Epithelial cell of esophagus (primary cell): Measurements from ENCODE around the gene YAF2.

Experiments
- DNase-seq: peaks from one replicate; pipeline ENCODE4 v3.0.0; 2010; ENCODE audit warnings: low read depth
- H3K4me3 ChIP-seq: 2 replicates; pipeline ENCODE4 v1.5.1; 2011; ENCODE audit warnings: mild to moderate bottlenecking, low read length, control low read depth
- TF ChIP-seq, protein P1 (sequence below): IDR thresholded peaks from 2 replicates; pipeline ENCODE4 v1.5.1; 2011; ENCODE audit warnings: low read depth, mild to moderate bottlenecking, low read length, control low read depth, inconsistent platforms; ENCODE audit not compliant: insufficient read depth; ENCODE audit errors: missing control alignments

YAF2 gene

DNA sequence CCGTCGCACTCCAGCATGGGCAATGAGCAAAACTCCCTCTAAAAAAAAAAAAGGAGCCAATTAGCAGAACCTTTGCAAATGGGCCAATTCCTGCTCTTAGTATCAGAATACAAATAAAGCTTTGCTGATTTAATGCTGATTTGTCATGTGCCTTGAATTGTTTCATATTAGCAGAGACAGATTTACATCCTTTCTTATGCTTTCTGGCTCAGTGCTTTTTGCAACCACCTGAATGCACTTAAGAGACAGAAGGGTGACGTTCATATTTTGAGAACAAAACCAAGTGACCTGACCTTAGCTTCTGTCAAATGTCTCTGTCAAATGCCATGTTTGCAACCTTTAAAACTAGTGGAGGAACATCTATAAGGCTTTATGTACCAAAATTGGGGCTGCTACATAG, 43.8 kb upstream of the YAF2 start:
- H3K4me3 ChIP-seq, result no peak overlapping the region
- DNase-seq, result no peak
- TF ChIP-seq, protein P1, sequence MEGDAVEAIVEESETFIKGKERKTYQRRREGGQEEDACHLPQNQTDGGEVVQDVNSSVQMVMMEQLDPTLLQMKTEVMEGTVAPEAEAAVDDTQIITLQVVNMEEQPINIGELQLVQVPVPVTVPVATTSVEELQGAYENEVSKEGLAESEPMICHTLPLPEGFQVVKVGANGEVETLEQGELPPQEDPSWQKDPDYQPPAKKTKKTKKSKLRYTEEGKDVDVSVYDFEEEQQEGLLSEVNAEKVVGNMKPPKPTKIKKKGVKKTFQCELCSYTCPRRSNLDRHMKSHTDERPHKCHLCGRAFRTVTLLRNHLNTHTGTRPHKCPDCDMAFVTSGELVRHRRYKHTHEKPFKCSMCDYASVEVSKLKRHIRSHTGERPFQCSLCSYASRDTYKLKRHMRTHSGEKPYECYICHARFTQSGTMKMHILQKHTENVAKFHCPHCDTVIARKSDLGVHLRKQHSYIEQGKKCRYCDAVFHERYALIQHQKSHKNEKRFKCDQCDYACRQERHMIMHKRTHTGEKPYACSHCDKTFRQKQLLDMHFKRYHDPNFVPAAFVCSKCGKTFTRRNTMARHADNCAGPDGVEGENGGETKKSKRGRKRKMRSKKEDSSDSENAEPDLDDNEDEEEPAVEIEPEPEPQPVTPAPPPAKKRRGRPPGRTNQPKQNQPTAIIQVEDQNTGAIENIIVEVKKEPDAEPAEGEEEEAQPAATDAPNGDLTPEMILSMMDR, result no peak

DNA sequence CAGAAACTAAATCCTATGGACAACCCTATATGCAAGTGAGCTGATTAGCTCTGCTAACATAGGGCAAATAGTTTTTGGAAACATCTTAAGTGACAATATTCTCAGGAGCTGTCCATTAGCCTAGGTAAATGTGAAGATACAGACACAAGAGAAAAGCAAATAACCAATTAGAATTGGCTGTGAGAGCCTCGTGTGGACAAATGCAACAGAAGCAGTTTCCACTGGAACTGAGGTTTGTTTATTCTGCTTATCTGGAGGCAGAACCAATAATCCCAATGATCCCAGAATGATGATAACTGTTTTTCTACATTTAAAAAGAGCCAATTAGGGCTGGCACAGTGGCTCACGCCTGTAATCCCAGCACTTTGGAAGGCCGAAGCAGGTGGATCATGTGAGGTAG, 43.2 kb upstream of the YAF2 start:
- no peak overlapping the region for H3K4me3 ChIP-seq
- no peak for DNase-seq
- TF ChIP-seq, protein P1, result no peak

DNA sequence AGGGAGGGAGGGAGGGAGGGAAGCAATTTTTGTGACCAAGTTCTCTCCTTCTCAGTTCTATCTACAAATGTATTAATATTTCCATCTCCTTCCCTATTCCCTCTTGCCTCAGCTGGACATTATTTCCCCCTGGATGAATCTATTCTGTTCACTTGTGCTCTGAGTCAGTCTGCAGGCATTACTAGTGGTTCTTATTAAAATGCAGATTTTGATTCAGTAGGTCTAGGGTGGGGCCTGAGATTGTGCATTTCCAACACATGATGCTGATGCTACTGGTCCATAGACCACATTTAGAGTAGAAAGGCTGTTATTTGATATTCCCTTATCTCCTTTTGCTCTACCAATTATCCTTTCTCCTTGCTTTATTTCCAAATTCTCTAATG, 40.1 kb upstream of the YAF2 start:
- no peak for DNase-seq
- TF ChIP-seq, protein P1, result no peak
- no peak overlapping the region for H3K4me3 ChIP-seq

DNA sequence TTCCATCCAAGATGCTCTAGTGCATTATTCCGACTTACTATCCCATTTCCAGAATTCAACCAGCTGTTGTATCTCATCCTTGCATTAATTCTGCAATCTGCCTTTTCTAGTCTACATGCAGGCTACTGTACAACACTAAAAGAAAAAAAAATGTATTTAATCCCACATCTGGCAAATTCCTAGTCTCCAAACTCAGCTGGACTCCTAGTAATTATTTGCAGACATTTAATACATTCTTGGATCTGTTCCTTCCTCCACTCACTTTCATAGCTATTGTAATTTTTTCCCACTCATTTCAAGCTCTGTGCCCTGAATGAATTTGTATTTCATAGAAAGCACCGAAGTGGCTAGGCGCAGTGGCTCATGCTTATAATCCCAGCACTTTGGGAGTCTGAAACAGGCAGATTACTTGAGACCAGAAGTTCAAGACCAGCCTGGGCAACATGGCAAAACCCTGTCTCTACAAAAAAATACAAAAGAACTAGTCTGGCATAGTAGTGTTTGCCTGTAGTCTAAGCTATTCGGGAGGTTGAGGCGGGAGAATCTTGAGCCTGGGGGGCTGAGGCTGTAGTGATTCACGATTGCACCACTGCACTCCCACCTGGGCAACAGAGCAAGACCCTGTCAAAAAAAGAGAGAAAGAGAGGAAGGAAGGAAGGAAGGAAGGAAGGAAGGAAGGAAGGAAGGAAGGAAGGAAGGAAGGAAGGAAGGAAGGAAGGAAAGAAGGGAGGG, 39.5 kb upstream of the YAF2 start:
- no peak for DNase-seq
- TF ChIP-seq, protein P1, result no peak
- H3K4me3 ChIP-seq, result no peak overlapping the region

DNA sequence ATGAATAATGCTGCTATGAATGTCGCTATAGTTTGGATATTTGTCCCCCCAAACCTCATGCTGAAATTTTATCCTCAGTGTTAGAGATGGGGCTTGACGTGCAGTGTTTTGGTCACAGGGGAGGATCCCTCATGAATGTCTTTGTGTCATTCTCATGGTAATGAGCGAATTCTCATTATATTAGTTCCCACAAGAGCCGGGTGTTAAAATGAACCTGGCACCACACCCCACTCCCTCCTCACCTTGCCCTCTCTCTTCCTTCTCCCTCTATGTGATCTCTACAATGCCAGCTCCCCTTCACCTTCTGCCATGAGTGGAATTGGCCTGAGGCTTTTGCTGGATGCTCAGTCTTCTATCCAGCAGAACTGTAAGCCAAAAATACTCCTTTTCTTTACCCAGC, 37.5 kb upstream of the YAF2 start:
- TF ChIP-seq, protein P1, result no peak
- DNase-seq, result no peak

DNA sequence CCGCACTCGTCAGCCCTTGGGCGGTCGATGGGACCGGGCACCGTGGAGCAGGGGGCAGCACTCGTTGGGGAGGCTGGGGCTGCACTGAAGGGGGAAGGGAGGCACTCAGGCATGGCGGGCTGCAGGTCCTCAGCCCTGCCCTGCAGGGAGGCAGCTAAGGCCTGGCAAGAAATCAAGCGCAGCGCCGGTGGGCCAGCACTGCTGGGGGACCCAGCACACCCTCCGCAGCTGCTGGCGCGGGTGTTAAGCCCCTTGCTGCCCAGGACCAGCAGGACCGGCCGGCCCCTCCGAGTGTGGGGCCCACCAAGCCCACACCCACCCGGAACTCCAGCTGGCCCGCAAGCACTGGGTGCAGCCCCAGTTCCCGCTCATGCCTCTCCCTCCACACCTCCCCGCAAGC, 35.7 kb upstream of the YAF2 start:
- no peak for DNase-seq
- TF ChIP-seq, protein P1, result no peak
- no peak overlapping the region for H3K4me3 ChIP-seq

More for the DNA sequence above, 37.5 kb upstream of the YAF2 start:
- no peak overlapping the region for H3K4me3 ChIP-seq

DNA sequence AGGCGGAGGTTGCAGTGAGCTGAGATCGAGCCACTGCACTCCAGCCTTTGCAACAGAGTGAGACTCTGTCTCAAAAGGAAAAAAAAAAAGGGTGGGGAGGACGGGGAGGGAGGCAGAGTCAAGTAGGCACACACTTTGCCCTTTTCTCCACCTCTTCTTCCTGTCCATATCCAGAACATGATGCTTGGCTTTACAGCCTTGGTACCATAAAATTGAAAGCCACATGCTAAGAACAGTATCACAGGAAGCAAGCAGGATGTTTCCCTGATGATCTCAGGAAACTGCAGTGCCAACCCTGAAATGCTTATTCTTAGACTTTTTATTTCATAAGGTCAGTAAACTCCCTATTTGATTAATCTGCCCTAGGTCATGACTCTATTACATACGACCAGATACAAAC, 32.5 kb upstream of the YAF2 start:
- DNase-seq, result no peak
- no peak overlapping the region for H3K4me3 ChIP-seq
- TF ChIP-seq, protein P1, result no peak
